ENCODE measurements around the gene PLET1.

DNA sequence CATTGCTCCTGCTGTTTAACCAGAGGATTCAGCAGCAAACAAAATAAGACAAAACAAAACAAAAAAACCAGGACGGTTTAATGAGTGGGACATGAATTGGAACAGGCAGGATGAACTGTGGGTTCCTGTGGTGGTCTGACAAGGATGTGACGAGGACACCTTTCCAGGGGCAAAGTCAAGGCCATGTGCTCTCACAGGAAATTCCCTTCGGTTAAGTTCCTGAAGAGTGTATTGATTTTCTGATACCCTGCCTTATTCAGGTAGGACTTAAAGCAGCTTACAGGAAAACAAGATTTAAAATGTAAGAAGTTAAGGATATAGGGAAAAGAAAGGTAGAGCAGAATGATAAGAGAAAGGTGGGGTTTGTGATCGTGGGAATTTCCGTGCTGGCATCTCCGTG is 8.5 kb upstream of the PLET1 start:
- TF ChIP-seq CTCF (IDR thresholded peaks at IDR 0.05; ENCODE audit: poor library complexity) (no peak), EZH2 (IDR thresholded peaks at IDR 0.05; ENCODE audit: borderline replicate concordance) (no peak), EZH2phosphoT487 (IDR thresholded peaks at IDR 0.05; ENCODE audit: low read depth, severe bottlenecking, unreplicated experiment) (no peak)

Measured in hepatocyte (in vitro differentiated cells).